DMS153 (cell line): ENCODE measurements around the gene SAMM50.

ENCODE experiments used
- DNase-seq: peaks from one replicate; lab custom pipeline; 2025; lab: John Stamatoyannopoulos, UW

Gene SAMM50

DNA sequence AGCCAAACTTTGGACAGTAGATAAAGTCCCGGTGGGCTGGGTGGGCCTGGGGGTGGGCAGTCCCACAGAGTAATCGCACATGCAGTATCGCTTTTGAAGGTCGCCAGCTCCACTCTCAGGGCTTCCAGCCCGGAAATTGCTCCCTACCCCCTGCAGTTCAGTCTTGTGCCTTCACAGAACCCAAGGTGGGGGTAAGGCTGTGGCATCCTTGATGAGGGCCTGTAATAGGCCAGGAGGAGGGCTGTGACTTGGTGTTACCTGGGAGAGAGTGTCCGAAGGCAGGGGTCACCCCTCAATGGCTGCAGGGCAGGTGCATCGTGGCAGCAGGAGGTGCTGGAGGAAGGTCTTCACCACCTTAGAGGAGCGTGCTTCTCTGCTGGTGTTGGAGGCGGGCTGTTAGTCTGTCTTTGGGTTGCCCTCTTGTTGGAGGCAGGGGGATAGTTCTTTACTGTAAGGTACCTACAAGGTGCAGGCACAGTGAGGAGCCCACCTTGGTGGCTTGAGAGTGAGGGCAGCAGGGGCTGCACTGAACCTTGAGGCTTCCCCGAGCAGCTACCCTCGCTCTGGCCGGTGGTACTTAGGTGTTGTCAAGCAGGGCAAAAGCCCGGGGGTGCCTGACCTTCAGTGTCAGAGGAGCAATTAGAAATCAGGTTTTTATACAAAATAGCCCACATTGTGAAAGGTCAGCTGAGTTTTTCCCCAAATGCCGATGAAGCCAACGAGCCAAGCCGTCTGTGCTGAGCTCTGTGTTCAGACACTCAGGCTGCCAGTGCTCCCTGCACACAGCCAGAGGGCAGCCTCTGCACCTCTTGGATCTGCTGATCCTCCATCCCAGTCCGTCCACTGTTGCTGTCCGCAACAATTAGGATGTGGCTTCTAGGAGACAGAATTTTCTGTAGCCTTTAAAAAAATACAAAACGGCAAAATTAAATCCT, 21.9 kb downstream of the SAMM50 start:
- no peak for DNase-seq

- no peak for DNase-seq
Measured at GRCh38 chr22:43978558-43978957, 23.3 kb downstream of the SAMM50 start.

DNA sequence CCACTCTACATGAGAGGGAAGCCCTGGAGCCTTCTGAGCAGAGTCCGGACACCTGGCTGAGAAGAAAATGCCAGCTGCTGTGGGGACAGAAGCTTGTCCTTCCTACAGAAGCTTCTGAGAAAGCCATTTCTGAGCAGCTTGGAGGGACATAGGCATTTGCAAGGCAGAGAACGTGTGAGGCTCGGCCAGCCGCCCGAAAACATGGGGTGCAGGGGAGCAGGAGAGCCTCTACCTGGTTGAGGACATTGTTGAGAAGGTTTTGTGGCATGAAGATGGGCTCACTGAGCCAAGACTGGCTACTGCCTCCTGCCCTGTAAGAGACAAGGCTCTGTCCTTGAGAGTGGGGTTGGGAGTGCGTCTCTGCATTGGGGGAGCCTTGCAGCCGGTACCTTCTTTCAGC, 25.3 kb downstream of the SAMM50 start:
- DNase-seq = no peak

- DNase-seq = no peak
Measured at GRCh38 chr22:43980996-43981395, 25.8 kb downstream of the SAMM50 start.

- no peak for DNase-seq
Measured at GRCh38 chr22:43983808-43984207, 28.6 kb downstream of the SAMM50 start.

DNA sequence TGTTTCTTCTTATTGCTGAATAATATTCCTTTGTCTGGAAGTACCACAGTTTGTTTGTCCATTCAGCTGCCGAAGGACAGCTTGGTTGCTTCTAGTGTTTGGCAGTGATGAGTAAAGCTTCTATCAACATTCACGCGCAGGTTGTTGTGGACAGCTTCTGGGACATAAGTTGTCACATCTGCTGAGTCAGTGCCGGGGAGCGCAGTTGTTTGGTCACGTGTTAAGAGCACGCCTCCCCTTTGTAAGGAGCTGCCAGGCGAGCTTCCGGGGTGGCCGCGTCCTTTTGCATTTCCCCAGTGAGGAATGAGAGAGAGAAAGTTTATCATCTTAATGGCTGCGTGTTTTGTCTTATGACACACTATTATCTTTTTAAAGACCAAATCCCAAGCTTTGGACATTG, 30.3 kb downstream of the SAMM50 start:
- peak; percentile 76 for DNase-seq

- no peak for DNase-seq
Measured at GRCh38 chr22:43988116-43988820, 33.0 kb downstream of the SAMM50 start.

- DNase-seq = no peak
Measured at GRCh38 chr22:43988960-43989359, 33.7 kb downstream of the SAMM50 start.

DNA sequence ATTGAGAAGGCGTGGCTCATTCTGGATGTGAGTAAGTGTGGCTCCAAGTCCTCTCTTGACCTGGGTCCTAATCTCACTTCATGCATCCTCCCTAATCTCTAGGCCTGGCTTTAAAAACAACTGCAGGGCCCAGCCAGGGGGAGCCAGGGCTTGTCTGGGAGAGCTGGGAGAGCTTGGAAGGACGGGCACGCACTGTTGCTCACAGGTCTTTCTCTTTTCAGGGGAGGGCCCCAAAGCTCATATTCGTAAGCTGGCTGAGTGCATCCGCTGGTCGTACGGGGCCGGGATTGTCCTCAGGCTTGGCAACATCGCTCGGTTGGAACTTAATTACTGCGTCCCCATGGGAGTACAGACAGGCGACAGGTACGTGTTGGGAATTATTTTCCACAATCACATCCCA, 34.8 kb downstream of the SAMM50 start:
- no peak for DNase-seq

DNA sequence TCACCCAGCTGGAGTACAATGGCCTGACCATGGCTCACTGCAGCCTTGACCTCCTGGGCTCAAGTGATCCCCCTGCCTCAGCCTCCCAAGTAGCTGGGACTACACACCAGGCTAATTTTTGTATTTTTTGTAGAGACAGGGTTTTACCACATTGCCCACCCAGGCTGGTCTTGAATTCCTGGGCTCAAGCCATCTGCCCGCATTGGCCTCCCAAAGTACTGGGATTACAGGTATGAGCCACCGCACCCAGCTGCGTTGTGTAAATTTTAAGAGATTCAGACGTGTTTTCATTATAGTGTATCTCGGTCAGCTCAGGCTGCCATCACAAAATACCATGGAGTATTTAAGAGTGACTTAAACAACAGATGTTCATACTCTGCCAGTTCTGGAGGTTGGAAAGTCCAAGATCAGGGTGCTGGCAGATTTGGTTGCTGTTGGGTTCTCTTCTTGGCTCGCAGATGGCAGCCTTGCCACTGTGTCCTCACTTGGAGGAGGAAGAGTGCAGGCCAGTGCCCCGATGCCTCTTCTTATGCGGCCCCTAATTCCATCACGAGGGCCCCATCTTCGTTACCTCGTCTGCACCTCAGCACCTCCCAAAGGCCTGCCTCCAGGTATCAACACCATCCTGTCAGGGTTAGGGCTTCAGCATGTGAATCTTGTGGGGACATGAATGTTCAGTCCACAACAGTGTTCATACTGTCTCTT, 36.2 kb downstream of the SAMM50 start:
- DNase-seq = no peak

GRCh38 chr22:43992331-43992821, 37.1 kb downstream of the SAMM50 start:
- peak; percentile 21 for DNase-seq

DNA sequence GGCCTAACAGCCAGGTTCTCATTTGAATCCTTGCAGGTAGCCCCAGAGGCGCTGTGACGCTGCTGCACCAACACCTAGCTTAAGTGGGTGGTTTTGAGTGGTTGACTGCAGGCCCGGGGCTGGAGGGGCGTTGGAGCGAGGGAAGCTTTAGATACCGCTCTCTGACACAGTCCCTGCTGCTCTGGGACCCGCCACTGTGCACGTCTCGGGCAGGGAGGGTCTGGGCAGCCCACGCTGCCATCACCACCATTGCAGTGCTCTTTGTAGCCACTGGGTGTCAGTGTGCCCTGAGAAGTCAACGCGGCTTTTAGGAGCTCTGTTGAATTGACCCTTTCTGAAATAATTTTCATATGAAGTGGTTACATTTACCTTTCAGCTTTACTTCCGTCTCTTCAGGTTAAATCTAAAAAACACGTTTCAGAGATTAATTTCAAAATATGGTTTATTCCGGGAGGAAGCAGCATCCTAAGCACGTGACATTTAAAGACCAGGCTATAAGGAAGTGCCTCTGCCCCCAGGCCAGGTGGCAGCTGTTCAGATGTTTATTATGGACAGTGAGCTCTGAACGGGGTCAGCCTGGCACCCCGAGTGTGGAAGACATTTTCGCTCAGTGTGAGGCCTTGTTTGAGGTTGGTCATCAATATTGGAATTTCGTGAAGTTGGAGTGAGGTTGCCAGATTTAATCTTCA, 38.0 kb downstream of the SAMM50 start:
- DNase-seq = peak; percentile 31

DNA sequence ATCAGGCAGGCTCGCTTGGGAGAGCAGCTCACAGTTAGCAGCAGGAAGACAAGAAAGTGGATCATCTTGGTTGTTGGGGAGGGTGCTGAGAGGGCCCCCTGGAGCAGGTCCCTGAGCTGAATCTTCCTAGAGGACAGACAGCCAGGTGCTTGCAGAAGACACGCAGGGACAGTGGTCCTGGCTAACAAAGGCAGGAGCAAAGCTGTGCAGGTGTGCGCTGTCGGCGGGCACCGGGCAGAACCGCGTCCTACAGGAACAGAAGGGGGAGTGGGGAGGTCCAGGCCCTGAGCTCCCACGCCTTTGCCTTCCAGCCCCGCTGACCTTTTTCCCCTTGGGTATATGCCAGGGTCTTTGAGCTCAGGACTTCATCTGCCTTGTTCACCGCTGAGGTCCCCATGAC, 38.8 kb downstream of the SAMM50 start:
- DNase-seq = no peak

DNA sequence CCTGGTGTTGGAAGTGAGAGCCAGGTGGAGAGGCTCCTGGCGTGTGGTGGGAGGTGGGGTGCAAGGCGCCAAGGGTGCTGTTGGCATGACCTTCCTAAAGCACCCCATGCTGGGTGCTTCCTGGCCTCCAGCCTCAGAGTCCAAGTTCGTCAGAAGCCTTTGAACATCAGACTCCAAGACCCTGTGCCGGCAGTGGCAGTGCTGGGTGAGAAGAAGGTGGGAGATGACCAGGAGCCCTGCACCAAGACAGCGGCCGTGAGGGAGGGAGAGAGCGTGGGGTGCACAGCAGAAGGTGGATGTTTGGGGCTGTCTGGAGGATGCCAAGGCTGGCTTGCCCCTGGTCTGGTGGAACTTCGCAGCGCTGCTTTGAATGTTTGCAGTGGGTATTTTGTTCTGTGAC, 39.2 kb downstream of the SAMM50 start:
- no peak for DNase-seq

GRCh38 chr22:43995057-43995685, 39.9 kb downstream of the SAMM50 start:
- no peak for DNase-seq

- DNase-seq = no peak
Measured at GRCh38 chr22:43995798-43996169, 40.5 kb downstream of the SAMM50 start.

- DNase-seq = no peak
Measured at GRCh38 chr22:43996170-43996980, 41.1 kb downstream of the SAMM50 start.

DNA sequence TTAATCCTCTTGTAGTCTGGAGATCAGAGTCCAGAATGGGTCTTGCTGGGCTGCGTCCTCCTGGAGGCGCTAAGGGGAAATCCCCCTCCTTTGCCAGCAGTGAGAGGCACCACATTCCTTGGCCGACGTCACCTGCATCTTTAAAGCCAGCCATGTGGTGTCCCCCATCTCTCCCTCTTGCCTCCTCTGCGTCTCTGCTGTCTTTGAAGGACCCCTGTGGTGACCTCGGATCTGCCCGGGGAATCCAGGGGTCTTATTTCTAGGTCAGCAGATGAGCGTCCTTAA, 41.7 kb downstream of the SAMM50 start:
- DNase-seq = no peak

- DNase-seq = no peak
Measured at GRCh38 chr22:43998679-43999264, 43.5 kb downstream of the SAMM50 start.

DNA sequence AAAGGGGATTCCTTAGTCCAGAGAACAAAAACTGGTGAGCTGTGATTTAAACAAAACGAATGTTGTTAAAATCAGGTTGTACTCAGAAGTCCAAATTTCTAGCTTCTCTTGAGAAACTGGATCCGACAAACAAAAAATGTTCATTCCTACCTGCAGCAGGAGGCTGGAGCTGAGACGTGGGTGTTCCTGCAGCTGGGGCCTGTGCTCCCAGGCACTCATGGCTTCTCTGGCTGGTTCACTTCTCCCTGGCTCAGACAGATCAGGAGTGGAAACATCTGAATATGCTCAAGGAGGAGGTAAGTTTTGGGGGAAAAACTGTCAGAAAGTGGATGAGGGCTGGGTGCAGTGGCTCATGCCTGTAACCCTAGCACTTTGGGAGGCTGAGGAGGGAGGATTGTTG, 44.1 kb downstream of the SAMM50 start:
- DNase-seq = no peak
